ENCODE data around the gene CDH6.

The CDH6 gene

GRCh38 chr5:31213705-31214121 lies 20.2 kb downstream of the CDH6 start:
- no peak overlapping the region for H3K4me3 ChIP-seq (ENCODE audit: low read length)
- TF ChIP-seq, protein P1, sequence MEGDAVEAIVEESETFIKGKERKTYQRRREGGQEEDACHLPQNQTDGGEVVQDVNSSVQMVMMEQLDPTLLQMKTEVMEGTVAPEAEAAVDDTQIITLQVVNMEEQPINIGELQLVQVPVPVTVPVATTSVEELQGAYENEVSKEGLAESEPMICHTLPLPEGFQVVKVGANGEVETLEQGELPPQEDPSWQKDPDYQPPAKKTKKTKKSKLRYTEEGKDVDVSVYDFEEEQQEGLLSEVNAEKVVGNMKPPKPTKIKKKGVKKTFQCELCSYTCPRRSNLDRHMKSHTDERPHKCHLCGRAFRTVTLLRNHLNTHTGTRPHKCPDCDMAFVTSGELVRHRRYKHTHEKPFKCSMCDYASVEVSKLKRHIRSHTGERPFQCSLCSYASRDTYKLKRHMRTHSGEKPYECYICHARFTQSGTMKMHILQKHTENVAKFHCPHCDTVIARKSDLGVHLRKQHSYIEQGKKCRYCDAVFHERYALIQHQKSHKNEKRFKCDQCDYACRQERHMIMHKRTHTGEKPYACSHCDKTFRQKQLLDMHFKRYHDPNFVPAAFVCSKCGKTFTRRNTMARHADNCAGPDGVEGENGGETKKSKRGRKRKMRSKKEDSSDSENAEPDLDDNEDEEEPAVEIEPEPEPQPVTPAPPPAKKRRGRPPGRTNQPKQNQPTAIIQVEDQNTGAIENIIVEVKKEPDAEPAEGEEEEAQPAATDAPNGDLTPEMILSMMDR (conservative IDR thresholded peaks at IDR 0.05; ENCODE audit: low read length) = no peak
- no peak for DNase-seq (ENCODE audit: low read depth)

DNA sequence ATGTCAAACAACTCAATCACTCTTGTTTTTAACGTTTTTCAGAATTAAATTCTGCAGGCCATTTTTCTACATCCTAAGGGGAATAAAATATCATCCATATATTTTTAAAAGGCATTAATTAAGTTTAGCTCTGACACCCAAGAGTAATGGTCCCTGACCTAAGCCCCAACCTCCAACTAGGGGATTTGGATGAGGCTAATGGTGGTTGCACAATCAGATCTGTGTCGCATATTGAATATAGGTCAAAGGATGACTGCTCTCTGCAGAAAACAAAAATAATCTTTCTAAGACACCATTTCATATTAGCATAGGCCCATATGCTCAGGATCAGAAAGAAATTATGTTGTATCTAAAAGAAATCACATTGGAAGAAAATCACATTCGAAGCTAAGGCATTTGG lies 20.7 kb downstream of the CDH6 start:
- no peak for DNase-seq (ENCODE audit: low read depth)
- H3K4me3 ChIP-seq (ENCODE audit: low read length) = no peak overlapping the region
- TF ChIP-seq, protein P1 (conservative IDR thresholded peaks at IDR 0.05; ENCODE audit: low read length) = no peak

DNA sequence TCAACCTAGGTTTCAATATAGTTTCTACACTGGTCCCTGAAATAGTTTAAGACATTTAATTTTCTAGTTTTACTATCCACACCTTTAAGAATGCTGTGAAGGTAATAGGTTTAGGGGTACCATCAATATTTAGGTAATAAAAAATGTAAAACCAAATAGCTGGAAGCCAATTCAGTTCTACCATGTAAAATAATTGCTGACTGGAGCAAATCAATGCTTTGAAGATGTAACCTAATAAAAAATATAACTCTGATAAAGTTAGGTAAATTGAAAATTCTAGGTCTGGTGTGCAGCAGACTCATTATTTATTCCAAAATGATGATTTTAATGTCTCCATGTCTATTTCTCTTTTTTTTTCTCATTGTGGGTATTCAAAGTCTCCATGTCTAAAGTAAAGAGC lies 21.8 kb downstream of the CDH6 start:
- no peak for DNase-seq (ENCODE audit: low read depth)
- TF ChIP-seq, protein P1 (conservative IDR thresholded peaks at IDR 0.05; ENCODE audit: low read length) = no peak
- no peak overlapping the region for H3K4me3 ChIP-seq (ENCODE audit: low read length)

DNA sequence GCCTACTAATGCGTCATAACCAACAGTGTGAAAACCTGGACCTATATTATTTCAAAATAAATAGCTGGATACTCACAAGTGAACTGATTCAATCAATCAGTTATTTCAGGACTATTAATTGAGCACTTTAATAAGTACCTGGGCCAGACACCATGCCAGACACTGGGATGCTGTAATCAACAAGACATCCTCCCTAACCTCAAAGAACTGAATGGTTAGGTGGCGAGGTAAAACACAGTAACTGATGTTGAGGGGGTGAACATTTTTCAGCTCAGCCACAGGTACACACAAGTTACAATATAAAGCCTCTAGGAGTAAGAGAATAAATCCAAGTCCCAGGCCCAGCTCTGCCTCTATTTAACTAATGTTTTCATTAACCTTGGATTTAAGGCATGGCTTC lies 24.0 kb downstream of the CDH6 start:
- H3K4me3 ChIP-seq (ENCODE audit: low read length) = no peak overlapping the region
- DNase-seq (ENCODE audit: low read depth) = no peak
- TF ChIP-seq, protein P1 (conservative IDR thresholded peaks at IDR 0.05; ENCODE audit: low read length) = no peak

- no peak overlapping the region for H3K4me3 ChIP-seq (ENCODE audit: low read length)
- TF ChIP-seq, protein P1 (conservative IDR thresholded peaks at IDR 0.05; ENCODE audit: low read length) = no peak
- no peak for DNase-seq (ENCODE audit: low read depth)
Observed at GRCh38 chr5:31218978-31219377, 25.5 kb downstream of the CDH6 start.

DNA sequence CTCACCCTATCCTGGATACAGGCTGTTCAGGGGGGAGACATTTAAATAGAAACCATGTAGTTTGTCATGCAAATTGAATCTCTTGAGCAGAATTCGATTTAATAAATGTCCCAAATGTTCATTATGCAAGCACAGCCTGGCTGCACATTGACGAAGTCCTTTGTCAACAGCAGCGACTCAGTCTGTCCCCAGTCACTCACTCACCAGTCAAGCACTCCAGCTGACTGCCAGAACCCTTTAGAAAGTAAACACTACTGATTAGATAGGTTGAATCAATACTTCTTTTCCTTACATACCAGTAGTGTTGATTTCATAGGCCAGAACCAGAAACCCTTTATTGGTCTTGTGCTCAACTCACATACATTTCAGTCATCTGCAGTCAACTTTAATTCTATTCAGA lies 27.5 kb downstream of the CDH6 start:
- TF ChIP-seq, protein P1 (conservative IDR thresholded peaks at IDR 0.05; ENCODE audit: low read length) = no peak
- no peak for DNase-seq (ENCODE audit: low read depth)
- no peak overlapping the region for H3K4me3 ChIP-seq (ENCODE audit: low read length)

DNA sequence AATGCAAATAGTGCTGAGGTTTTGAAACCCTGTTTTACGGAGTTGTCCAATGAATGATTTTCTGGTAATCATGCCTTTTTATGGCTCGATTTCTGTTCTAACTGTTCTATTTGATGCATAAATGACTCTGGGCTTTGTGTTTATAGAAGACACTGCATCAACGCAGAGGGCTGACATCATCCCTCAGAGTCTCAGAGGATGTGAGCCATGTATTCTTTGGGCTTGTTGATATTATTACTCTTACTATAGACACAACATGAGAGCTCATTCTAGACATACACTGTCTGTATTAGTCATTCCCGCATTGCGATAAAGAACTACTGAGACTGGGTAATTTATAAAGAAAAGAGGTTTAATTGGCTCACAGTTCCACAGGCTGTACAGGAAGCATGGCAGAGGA lies 31.6 kb downstream of the CDH6 start:
- DNase-seq (ENCODE audit: low read depth) = no peak
- H3K4me3 ChIP-seq (ENCODE audit: low read length) = no peak overlapping the region
- TF ChIP-seq, protein P1 (conservative IDR thresholded peaks at IDR 0.05; ENCODE audit: low read length) = no peak
